Measurements from ENCODE around the gene OPRM1. TPM values are rescaled to one million over a fixed set of nuclear protein-coding genes. Genes with fewer than 3 reads are reported as not detected.

OPRM1 gene
- total RNA-seq (2014; rRNA removed; shearing (Covaris generic)), result not detected in 2 replicates

GRCh38 chr6:154039231-154039842 is at the start of gene OPRM1:
TSS of gene OPRM1 (plus strand) at chr6:154039240. CDS start at chr6:154039545, 305 bp downstream.

Measured in A375 (cell line).